DOHH2 (cell line): Measurements from ENCODE around the gene S100A10.

Source experiments
- H3F3A ChIP-seq: fragments of 200-600 bp; sonication (generic), shearing (Covaris generic); 2 replicates; pipeline ENCODE4 v1.6.0; 2016; ENCODE audit warnings: antibody characterized with exemption, mild to moderate bottlenecking; ENCODE audit not compliant: control insufficient read depth, insufficient read depth
- H3K27ac ChIP-seq: fragments of 200-600 bp; sonication (generic); 2 replicates; pipeline ENCODE4 v1.5.1; 2014; ENCODE audit warnings: low read depth, mild to moderate bottlenecking, low read length, moderate library complexity
- H3K27me3 ChIP-seq: fragments of 200-600 bp; sonication (generic); 2 replicates; pipeline ENCODE4 v1.6.1; 2014; ENCODE audit warnings: mild to moderate bottlenecking, low read length, mixed read lengths; ENCODE audit not compliant: control insufficient read depth
- H3K36me3 ChIP-seq: fragments of 200-600 bp; sonication (generic); 2 replicates; pipeline ENCODE4 v1.6.1; 2014; ENCODE audit warnings: mild to moderate bottlenecking, low read length, moderate library complexity, mixed read lengths; ENCODE audit not compliant: control insufficient read depth
- H3K4me1 ChIP-seq: fragments of 200-600 bp; sonication (generic); 2 replicates; pipeline ENCODE4 v1.6.1; 2014; ENCODE audit warnings: mild to moderate bottlenecking, low read length, mixed read lengths; ENCODE audit not compliant: control insufficient read depth
- H3K4me2 ChIP-seq: fragments of 200-600 bp; sonication (generic); 2 replicates; pipeline ENCODE4 v1.6.0; 2014; ENCODE audit warnings: mild to moderate bottlenecking, low read length, moderate library complexity
- H3K4me3 ChIP-seq: fragments of 200-600 bp; sonication (generic); 2 replicates; pipeline ENCODE4 v1.5.1; 2014; ENCODE audit warnings: mild to moderate bottlenecking, low read length, mixed read lengths
- H3K79me2 ChIP-seq: fragments of 200-600 bp; sonication (generic); 2 replicates; pipeline ENCODE4 v1.6.1; 2014; ENCODE audit warnings: mild to moderate bottlenecking, low read length, mixed read lengths; ENCODE audit not compliant: control insufficient read depth
- H3K9me2 ChIP-seq: fragments of 200-600 bp; sonication (generic); replicated peaks from 2 replicates; pipeline ENCODE4 v1.6.1; 2014; ENCODE audit warnings: mild to moderate bottlenecking, low read length, mixed read lengths; ENCODE audit not compliant: control insufficient read depth
- H3K9me3 ChIP-seq: fragments of 200-600 bp; sonication (generic); 2 replicates; pipeline ENCODE4 v1.6.1; 2014; ENCODE audit warnings: antibody characterized with exemption, low read length, mixed read lengths; ENCODE audit not compliant: control insufficient read depth, insufficient read depth
- H4K20me1 ChIP-seq: fragments of 200-600 bp; sonication (generic); 2 replicates; pipeline ENCODE4 v1.6.0; 2014; ENCODE audit warnings: low read depth, mild to moderate bottlenecking, antibody characterized with exemption, low read length, moderate library complexity; ENCODE audit not compliant: control insufficient read depth, insufficient read depth
- EZH2phosphoT487 ChIP-seq: fragments of 200-600 bp; sonication (generic); IDR thresholded peaks from 2 replicates; pipeline ENCODE4 v1.6.1; 2017; ENCODE audit warnings: borderline replicate concordance, mild to moderate bottlenecking, antibody characterized with exemption, low read length, moderate library complexity, mixed read lengths
- TF ChIP-seq, protein P1 (sequence below): fragments of 200-600 bp; sonication (generic); IDR thresholded peaks from one replicate; pipeline ENCODE4 v1.5.1; 2014; ENCODE audit warnings: antibody characterized with exemption, mild to moderate bottlenecking, low read depth, low read length; ENCODE audit not compliant: poor library complexity, severe bottlenecking

Gene S100A10

DNA sequence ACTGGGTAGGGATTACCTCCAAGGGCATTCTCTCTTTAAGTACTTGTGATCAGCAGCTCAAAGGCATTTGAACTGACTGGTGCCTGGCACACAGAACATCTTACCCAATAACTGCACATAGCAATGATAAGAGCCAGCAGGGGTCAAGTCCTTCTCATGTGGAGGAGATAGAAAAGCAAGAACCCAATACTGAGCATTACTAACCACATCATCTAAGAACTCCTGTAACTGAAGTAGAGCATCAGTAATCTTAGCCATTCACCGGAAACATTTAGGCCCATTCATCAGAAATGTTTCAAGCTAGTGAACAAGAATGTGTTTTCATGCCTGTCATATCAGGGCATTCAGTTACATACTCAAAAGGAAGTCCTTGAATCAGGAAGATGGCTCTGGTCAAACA lies 50.8 kb downstream of the S100A10 start:
- Histone ChIP-seq H3K4me3 (no peak overlapping the region), H3K9me3 (no peaks in the 10 kb centered on the region), H3F3A (no peaks in the 10 kb centered on the region), H3K4me1 (peaks cover 82% of the 10 kb centered on the region), H4K20me1 (no peaks in the 10 kb centered on the region), H3K9me2 (no peaks in the 10 kb centered on the region), H3K4me2 (peak overlapping the region; percentile 12; the same call in 1 of the 2 replicates), H3K36me3 (no peaks in the 10 kb centered on the region), H3K27ac (no peak overlapping the region), H3K79me2 (no peaks in the 10 kb centered on the region), H3K27me3 (no peaks in the 10 kb centered on the region)
- TF ChIP-seq EZH2phosphoT487 = no peak
- TF ChIP-seq, protein P1, sequence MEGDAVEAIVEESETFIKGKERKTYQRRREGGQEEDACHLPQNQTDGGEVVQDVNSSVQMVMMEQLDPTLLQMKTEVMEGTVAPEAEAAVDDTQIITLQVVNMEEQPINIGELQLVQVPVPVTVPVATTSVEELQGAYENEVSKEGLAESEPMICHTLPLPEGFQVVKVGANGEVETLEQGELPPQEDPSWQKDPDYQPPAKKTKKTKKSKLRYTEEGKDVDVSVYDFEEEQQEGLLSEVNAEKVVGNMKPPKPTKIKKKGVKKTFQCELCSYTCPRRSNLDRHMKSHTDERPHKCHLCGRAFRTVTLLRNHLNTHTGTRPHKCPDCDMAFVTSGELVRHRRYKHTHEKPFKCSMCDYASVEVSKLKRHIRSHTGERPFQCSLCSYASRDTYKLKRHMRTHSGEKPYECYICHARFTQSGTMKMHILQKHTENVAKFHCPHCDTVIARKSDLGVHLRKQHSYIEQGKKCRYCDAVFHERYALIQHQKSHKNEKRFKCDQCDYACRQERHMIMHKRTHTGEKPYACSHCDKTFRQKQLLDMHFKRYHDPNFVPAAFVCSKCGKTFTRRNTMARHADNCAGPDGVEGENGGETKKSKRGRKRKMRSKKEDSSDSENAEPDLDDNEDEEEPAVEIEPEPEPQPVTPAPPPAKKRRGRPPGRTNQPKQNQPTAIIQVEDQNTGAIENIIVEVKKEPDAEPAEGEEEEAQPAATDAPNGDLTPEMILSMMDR = no peak

DNA sequence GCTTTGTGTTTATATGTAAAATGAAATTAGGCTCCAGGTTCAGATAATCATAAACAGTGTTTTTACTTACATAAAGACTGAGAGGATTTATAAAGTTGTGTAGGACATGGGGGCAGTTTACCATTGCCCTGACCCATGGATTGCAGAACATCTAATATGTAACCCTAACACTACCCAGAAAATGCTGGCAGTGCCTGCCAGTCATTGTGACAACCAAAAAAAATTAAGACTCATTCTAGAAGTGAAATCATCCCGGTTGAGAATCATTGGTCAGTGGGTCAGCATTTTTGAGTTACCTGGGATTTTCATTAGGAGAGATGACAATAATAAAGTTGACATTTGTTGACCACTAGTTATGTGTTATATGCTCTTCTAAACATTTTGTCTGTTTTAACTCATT lies 53.1 kb downstream of the S100A10 start:
- Histone ChIP-seq H3K4me3 (no peak overlapping the region), H3K36me3 (no peaks in the 10 kb centered on the region), H3F3A (no peaks in the 10 kb centered on the region), H3K27ac (0 out of 2 replicates have a peak overlapping the region, but pooled peaks have one; percentile 25), H3K9me3 (no peaks in the 10 kb centered on the region), H3K27me3 (no peaks in the 10 kb centered on the region), H4K20me1 (no peaks in the 10 kb centered on the region), H3K9me2 (no peaks in the 10 kb centered on the region), H3K79me2 (no peaks in the 10 kb centered on the region), H3K4me2 (peak overlapping the region; percentile 53), H3K4me1 (peaks cover 73% of the 10 kb centered on the region)
- TF ChIP-seq, protein P1 = no peak
- no peak for TF ChIP-seq EZH2phosphoT487

DNA sequence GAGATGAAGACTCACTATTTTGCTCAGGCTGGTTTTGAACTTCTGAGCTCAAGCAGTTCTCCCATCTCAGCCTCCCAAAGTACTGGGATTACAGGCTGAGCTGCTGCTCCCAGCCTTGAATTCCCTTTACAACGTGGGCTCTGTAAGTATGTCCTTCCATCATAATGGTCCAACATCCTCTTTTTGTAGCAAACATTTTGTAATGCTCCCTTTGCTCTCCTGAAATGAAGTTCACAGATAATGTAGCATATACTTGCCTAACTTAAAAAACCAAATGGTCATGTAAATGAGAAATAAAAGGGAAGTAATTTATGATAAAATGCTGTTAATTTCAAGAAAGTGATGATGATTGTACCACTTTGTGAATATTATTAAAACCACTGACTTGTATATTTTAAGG lies 53.9 kb downstream of the S100A10 start:
- H3F3A ChIP-seq = no peaks in the 10 kb centered on the region
- no peaks in the 10 kb centered on the region for H4K20me1 ChIP-seq
- no peaks in the 10 kb centered on the region for H3K36me3 ChIP-seq
- peaks cover 71% of the 10 kb centered on the region for H3K4me1 ChIP-seq
- H3K27me3 ChIP-seq = no peaks in the 10 kb centered on the region
- no peaks in the 10 kb centered on the region for H3K9me3 ChIP-seq
- H3K4me2 ChIP-seq = no peak overlapping the region
- no peak overlapping the region for H3K4me3 ChIP-seq
- H3K79me2 ChIP-seq = no peaks in the 10 kb centered on the region
- H3K27ac ChIP-seq = no peak overlapping the region
- H3K9me2 ChIP-seq = no peaks in the 10 kb centered on the region
- TF ChIP-seq, protein P1 = no peak
- TF ChIP-seq EZH2phosphoT487 = no peak

DNA sequence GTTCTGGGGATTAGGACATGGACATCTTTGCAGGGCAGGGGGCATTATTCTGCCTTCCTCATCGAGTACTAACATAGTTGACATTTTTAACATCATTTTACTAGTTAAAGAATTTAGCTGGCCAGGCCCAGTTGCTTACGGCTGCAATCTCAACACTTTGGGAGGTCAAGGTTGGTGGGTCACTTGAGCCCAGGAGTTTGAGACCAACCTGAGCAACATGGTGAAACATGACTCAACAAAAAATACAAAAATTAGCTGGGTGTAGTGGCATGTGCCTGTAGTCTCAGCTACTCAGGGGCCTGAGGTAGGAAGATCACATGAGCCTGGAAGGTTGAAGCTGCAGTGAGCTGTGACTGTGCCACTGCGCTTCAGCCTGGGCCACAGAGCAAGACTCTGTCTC lies 54.5 kb downstream of the S100A10 start:
- H3K4me1 ChIP-seq = peaks cover 71% of the 10 kb centered on the region
- no peaks in the 10 kb centered on the region for H3F3A ChIP-seq
- H3K4me3 ChIP-seq = no peak overlapping the region
- no peak overlapping the region for H3K4me2 ChIP-seq
- H3K27me3 ChIP-seq = no peaks in the 10 kb centered on the region
- no peaks in the 10 kb centered on the region for H3K9me3 ChIP-seq
- no peaks in the 10 kb centered on the region for H3K79me2 ChIP-seq
- no peak overlapping the region for H3K27ac ChIP-seq
- no peaks in the 10 kb centered on the region for H3K9me2 ChIP-seq
- H3K36me3 ChIP-seq = no peaks in the 10 kb centered on the region
- TF ChIP-seq, protein P1 = no peak
- no peak for TF ChIP-seq EZH2phosphoT487
- no peaks in the 10 kb centered on the region for H4K20me1 ChIP-seq
